ENCODE data around the gene SEPTIN1. TPM values are rescaled to one million over a fixed set of nuclear protein-coding genes. Genes with fewer than 3 reads are reported as not detected.

Gene SEPTIN1
- total and polyA plus RNA-seq, 2 of the 4 experiments (the other 2 are of a cell fraction) = 0.24 TPM; not detected in 1

DNA sequence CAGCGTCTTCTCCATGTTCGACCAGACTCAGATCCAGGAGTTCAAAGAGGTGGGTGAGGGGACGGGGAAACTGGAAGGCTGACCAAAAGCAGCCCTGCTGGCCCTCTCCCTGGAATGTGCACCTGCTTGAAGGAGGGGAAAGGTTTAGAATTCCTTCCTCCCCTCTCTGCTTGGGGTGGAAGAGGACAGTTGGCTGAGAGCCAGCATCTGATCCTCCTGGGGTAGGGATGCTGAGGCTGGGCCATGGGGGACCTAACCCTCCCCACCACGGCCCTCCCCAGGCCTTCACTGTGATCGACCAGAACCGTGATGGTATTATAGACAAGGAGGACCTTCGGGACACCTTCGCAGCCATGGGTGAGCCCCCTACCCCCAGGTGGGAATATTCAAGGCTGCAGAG is 6.5 kb downstream of the SEPTIN1 start:
- no peak overlapping the region for H3K27ac ChIP-seq (ENCODE audit: insufficient read depth, low read length)
- ChIA-PET CTCF (no interaction called here), POLR2A (ENCODE audit: unreplicated experiment) (no interaction called here)
- H3K23ac ChIP-seq (ENCODE audit: low read depth, low read length) = no peak overlapping the region
- dilution Hi-C loops (cut with HindIII; ENCODE audit: low sequenced_read_pairs, unreplicated experiment) (no loop called here), in situ Hi-C loops (cut with MboI; ENCODE audit: low sequenced_read_pairs) (no loop called here), intact Hi-C loops (cut with micrococcal nuclease) (no loop called here)
- peaks cover 5 to 37% of the 10 kb centered on the region in 2 experiments for H3K79me1 ChIP-seq (ENCODE audit: low read depth in 1 of 2, low read length in 2 of 2)
- no CpG with 5 or more reads among the region's 8 CpGs for WGBS, 2 experiments (ENCODE audit: extremely low coverage in 2 of 2, insufficient read length in 1 of 2)
- H3K9me3 ChIP-seq (ENCODE audit: control insufficient read depth, insufficient read depth, low read length) = no peaks in the 10 kb centered on the region
- H3K4me3 ChIP-seq (ENCODE audit: insufficient read depth, low read depth, low read length) = no peak overlapping the region
- peaks cover 10% of the 10 kb centered on the region for H4K20me1 ChIP-seq (ENCODE audit: insufficient read depth, low read length)
- H3K18ac ChIP-seq (ENCODE audit: low read depth, low read length) = no peak overlapping the region
- BruUV-seq (replicated peaks) = no TSS peak
- H3K56ac ChIP-seq (ENCODE audit: extremely low read depth, insufficient read depth, low read length) = no peak overlapping the region
- no peak overlapping the region for H4K91ac ChIP-seq (ENCODE audit: insufficient read depth, low read depth, low read length)
- no peak overlapping the region for H3K14ac ChIP-seq (replicated peaks; ENCODE audit: low read depth, low read length)
- H4K5ac ChIP-seq (ENCODE audit: low read depth, low read length) = no peak overlapping the region
- no peak overlapping the region for H2BK20ac ChIP-seq (ENCODE audit: low read depth, low read length)
- H2AK9ac ChIP-seq (replicated peaks; ENCODE audit: low read depth, low read length, poor library complexity) = no peak overlapping the region
- no peak overlapping the region for H3K4me2 ChIP-seq (ENCODE audit: low read depth, low read length)
- H2BK5ac ChIP-seq (ENCODE audit: low read depth, low read length, poor library complexity, severe bottlenecking) = no peak overlapping the region
- no peak overlapping the region for H3K4ac ChIP-seq (ENCODE audit: low read depth, low read length)
- H2AK5ac ChIP-seq (ENCODE audit: low read depth, low read length) = no peak overlapping the region
- H2BK120ac ChIP-seq (ENCODE audit: low read depth, low read length) = no peak overlapping the region
- no peak overlapping the region for H2BK15ac ChIP-seq (ENCODE audit: low read depth, low read length)
- H3K27me3 ChIP-seq (ENCODE audit: control insufficient read depth, insufficient read depth, low read length) = no peaks in the 10 kb centered on the region
- peaks cover 7% of the 10 kb centered on the region for H3K4me1 ChIP-seq (ENCODE audit: control insufficient read depth, insufficient read depth, low read length)
- H4K8ac ChIP-seq (ENCODE audit: low read depth in 2 of 2, low read length in 2 of 2) = no peak overlapping the region
- no peaks in the 10 kb centered on the region for H3K36me3 ChIP-seq (ENCODE audit: control insufficient read depth, insufficient read depth, low read length)
- TF ChIP-seq BHLHE40 (IDR thresholded peaks at IDR 0.05; ENCODE audit: low read depth, low read length) (no peak), RAD21 (IDR thresholded peaks at IDR 0.05; ENCODE audit: low read length) (no peak), RCOR1 (IDR thresholded peaks at IDR 0.05; ENCODE audit: insufficient replicate concordance, low read length) (no peak), MXI1 (IDR thresholded peaks at IDR 0.05; ENCODE audit: borderline replicate concordance, low read depth, low read length) (no peak), CHD1 (IDR thresholded peaks at IDR 0.05; ENCODE audit: low read depth, low read length) (no peak)
- TF ChIP-seq, protein P1, sequence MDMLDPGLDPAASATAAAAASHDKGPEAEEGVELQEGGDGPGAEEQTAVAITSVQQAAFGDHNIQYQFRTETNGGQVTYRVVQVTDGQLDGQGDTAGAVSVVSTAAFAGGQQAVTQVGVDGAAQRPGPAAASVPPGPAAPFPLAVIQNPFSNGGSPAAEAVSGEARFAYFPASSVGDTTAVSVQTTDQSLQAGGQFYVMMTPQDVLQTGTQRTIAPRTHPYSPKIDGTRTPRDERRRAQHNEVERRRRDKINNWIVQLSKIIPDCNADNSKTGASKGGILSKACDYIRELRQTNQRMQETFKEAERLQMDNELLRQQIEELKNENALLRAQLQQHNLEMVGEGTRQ (IDR thresholded peaks at IDR 0.05; ENCODE audit: low read depth, low read length) = no peak
- TF ChIP-seq, protein P2, sequence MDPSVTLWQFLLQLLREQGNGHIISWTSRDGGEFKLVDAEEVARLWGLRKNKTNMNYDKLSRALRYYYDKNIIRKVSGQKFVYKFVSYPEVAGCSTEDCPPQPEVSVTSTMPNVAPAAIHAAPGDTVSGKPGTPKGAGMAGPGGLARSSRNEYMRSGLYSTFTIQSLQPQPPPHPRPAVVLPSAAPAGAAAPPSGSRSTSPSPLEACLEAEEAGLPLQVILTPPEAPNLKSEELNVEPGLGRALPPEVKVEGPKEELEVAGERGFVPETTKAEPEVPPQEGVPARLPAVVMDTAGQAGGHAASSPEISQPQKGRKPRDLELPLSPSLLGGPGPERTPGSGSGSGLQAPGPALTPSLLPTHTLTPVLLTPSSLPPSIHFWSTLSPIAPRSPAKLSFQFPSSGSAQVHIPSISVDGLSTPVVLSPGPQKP (IDR thresholded peaks at IDR 0.05; ENCODE audit: borderline replicate concordance, low read depth, low read length) = no peak
- DNase-seq (no peak), ATAC-seq (ENCODE audit: low read depth) (no peak)
- H3K9ac ChIP-seq (ENCODE audit: low read depth, low read length) = no peak overlapping the region
- no peak overlapping the region for H2AFZ ChIP-seq (replicated peaks; ENCODE audit: low read length, poor library complexity)
- H3K9me1 ChIP-seq (ENCODE audit: insufficient read depth, low read length) = peaks cover 21% of the 10 kb centered on the region

Measured in IMR-90 (cell line).